ENCODE measurements around the gene CATSPERD. TPM values are rescaled to one million over a fixed set of nuclear protein-coding genes. Genes with fewer than 3 reads are reported as not detected.
A peak's percentile ranks its signal among the peaks of the same experiment; 100 is the strongest.

Gene CATSPERD
- total RNA-seq, 4 donors from 2014 or later = not detected

DNA sequence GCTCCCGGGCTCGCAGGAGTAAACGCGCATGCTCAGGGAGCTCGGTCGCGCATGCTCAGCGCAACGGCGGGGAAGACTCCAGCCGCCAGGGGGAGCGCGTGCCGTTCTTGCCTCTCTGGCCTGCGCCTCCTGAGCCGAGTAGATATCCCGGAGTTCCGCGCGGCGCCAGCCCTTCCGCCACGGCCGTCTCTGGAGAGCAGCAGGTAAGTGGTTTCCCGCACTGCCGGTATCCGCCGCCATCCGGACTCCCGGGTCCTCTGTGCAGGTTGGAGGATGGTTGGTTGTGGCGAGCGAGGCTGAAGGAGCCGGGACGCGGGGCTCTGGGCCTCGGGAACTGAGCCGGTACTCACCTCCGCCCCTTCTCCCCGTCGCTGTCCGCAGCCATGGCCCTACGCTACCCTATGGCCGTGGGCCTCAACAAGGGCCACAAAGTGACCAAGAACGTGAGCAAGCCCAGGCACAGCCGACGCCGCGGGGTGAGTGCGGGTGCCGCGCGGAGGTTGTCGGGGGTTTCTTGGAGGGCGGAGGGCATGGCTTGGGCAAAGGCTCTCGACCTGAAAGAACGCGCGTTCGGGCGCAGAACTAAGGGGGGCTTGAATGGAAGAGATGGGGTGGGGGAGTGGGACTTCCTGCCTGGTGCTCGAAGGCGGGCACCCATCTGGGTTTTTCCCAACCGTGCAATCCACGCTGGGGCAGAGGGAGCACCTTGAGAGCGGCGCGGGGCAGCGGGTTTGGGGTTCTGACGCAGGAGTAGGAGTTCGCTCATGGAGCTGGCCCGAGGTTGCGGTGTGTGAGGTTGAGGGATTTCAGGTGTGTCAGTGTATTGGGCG, 30.1 kb upstream of the CATSPERD start, which contains the start of gene RPL36:
Gene RPL36, plus strand, starts transcription at position 171 of the 830 bp plus-strand sequence. Its CDS starts 213 bp downstream, at position 384.
- intact Hi-C loops (cut with DNase I; ENCODE audit: low total_unique reads) = loop anchor here (1.0 kb wide), 1 partner anchor 30 kb away; the partner anchor contains the start of genes CATSPERD and LONP1

DNA sequence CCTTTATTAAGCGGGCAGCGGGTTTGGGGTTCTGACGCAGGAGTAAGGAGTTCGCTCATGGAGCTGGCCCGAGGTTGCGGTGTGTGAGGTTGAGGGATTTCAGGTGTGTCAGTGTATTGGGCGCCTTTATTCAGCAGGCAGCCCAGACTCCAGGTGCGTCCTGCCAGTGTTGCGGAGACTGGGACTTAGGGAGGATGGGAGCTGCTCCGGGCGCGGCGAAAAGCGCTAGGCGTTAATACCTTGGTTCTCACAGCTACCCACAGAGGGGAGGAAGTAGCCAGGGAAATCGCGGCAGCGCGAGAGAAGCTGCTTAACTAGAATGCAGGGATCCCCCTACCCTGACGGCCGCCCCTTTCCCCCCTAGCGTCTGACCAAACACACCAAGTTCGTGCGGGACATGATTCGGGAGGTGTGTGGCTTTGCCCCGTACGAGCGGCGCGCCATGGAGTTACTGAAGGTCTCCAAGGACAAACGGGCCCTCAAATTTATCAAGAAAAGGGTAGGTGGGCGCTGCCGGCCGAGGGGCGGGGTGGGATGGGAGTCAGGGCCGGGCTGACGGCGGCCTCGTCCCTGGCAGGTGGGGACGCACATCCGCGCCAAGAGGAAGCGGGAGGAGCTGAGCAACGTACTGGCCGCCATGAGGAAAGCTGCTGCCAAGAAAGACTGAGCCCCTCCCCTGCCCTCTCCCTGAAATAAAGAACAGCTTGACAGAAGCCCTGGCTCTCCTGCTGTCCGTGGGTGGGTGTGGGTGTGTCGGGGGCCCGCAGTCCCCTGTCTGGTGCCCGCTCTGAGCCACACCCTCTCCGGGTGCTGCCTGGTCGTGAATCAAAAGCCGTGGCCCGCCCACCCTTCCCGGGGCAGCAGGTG, 29.2 kb upstream of the CATSPERD start:
- H3K27me3 ChIP-seq = no peaks in the 10 kb centered on the region
- intact Hi-C loops (cut with DNase I; ENCODE audit: low total_unique reads) = loop anchor here (1.0 kb wide), 1 partner anchor 29 kb away; the partner anchor contains the start of genes CATSPERD and LONP1
- peak overlapping the region; percentile 71 to 93 (median 84) for H3K4me3 ChIP-seq
- H3K9me3 ChIP-seq = no peaks in the 10 kb centered on the region
- DNase-seq = peak in 1 of 2 donors; percentile 63
- TF ChIP-seq POLR2A (IDR thresholded peaks at IDR 0.05) = peak in 1 of 2 donors; percentile 19
- TF ChIP-seq, protein P1, sequence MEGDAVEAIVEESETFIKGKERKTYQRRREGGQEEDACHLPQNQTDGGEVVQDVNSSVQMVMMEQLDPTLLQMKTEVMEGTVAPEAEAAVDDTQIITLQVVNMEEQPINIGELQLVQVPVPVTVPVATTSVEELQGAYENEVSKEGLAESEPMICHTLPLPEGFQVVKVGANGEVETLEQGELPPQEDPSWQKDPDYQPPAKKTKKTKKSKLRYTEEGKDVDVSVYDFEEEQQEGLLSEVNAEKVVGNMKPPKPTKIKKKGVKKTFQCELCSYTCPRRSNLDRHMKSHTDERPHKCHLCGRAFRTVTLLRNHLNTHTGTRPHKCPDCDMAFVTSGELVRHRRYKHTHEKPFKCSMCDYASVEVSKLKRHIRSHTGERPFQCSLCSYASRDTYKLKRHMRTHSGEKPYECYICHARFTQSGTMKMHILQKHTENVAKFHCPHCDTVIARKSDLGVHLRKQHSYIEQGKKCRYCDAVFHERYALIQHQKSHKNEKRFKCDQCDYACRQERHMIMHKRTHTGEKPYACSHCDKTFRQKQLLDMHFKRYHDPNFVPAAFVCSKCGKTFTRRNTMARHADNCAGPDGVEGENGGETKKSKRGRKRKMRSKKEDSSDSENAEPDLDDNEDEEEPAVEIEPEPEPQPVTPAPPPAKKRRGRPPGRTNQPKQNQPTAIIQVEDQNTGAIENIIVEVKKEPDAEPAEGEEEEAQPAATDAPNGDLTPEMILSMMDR (IDR thresholded peaks at IDR 0.05 in 4 of 5, conservative IDR thresholded peaks at IDR 0.05 in 1 of 5) = no peak
- peak overlapping the region; percentile 83 to 94 (median 86) for H3K27ac ChIP-seq
- peaks cover 0 to 43% of the 10 kb centered on the region in 2 donors for H3K36me3 ChIP-seq
- ATAC-seq = no peak
- in situ Hi-C loops (cut with MboI; ENCODE audit: low sequenced_read_pairs in 4 of 4) = no loop called here
- peaks cover 21 to 24% of the 10 kb centered on the region in 2 donors for H3K4me1 ChIP-seq

More for the DNA sequence above, 30.1 kb upstream of the CATSPERD start, which contains the start of gene RPL36:
- no peaks in the 10 kb centered on the region for H3K9me3 ChIP-seq
- peak; percentile 76 to 77 for ATAC-seq
- H3K27me3 ChIP-seq = no peaks in the 10 kb centered on the region
- TF ChIP-seq POLR2A (IDR thresholded peaks at IDR 0.05) = peak; percentile 86 to 91
- TF ChIP-seq, protein P1 (IDR thresholded peaks at IDR 0.05 in 4 of 5, conservative IDR thresholded peaks at IDR 0.05 in 1 of 5) = peak; percentile 94 to 98 (median 95)
- peak within 1 kb of the TSS; percentile 71 to 93 (median 84) for H3K4me3 ChIP-seq
- DNase-seq = peak; percentile 96
- H3K4me1 ChIP-seq = peaks cover 21 to 25% of the 10 kb centered on the region in 2 donors
- peak within 1 kb of the TSS; percentile 83 to 94 (median 86) for H3K27ac ChIP-seq
- in situ Hi-C loops (cut with MboI; ENCODE audit: low sequenced_read_pairs in 4 of 4) = no loop called here
- peaks cover 0 to 34% of the 10 kb centered on the region in 2 donors for H3K36me3 ChIP-seq

DNA sequence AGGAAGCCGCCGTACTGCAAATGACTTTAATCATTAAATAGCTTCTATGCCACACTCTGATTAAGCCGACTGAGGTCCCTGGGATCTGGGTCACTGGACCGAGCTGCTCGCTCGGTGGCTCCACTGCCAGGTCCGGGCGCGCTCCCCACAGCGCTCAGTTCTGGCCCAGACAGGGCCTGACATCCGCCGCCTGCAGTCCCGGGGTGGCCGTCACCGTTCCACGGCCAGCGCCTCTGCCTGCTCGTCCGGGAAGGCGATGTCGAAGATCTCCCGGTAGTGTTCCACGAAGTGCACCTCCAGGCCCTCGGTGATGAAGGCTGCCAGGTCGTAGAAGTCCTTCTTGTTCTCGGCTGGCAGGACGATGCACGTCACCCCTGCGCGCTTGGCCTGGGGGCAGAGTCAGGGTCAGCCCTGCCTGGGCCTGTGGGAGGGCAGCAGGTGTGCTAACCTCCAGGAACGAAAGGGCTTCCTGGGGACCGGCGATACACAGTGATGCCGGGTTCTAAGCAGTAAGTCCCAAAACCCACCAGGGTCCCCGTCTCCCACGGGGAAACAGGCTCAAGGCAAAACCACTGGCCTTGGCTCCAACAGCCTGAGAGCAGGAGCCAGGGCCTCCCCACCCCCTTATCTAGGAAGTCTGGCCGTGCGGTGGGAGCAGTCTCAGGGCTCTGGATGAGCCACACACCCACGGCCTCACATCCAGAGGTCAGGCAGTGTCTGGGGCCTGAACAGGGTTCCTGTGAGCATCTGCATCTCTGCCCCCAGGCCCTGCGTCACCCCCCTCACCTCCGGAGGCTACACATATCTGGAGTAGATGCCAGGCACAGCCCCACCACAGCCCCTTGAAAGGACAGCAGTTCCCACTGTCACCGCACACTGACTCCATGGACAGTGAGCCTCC, 28.4 kb upstream of the CATSPERD start:
- DNase-seq (no peak), ATAC-seq (no peak)
- H3K27ac ChIP-seq = peak overlapping the region; percentile 83 to 94 (median 86)
- H3K9me3 ChIP-seq = no peaks in the 10 kb centered on the region
- intact Hi-C loops (cut with DNase I; ENCODE audit: low total_unique reads) (no loop called here), in situ Hi-C loops (cut with MboI; ENCODE audit: low sequenced_read_pairs in 4 of 4) (no loop called here)
- peak overlapping the region; percentile 71 to 93 (median 84) for H3K4me3 ChIP-seq
- peaks cover 21% of the 10 kb centered on the region in 2 donors for H3K4me1 ChIP-seq
- no peak for TF ChIP-seq POLR2A (IDR thresholded peaks at IDR 0.05)
- TF ChIP-seq, protein P1 (IDR thresholded peaks at IDR 0.05 in 4 of 5, conservative IDR thresholded peaks at IDR 0.05 in 1 of 5) = no peak
- H3K27me3 ChIP-seq = no peaks in the 10 kb centered on the region
- H3K36me3 ChIP-seq = peaks cover 0 to 45% of the 10 kb centered on the region in 2 donors
